Erythroblast (primary cell): ENCODE results near the gene MT1HL1.

Source experiments
- GATA1 ChIP-seq: IDR thresholded peaks from 2 replicates; pipeline ENCODE4 v1.6.1; 2011; ENCODE audit warnings: low read depth, mild to moderate bottlenecking, control low read depth, low read length, moderate library complexity
- POLR2A ChIP-seq: IDR thresholded peaks from 2 replicates; pipeline ENCODE4 v1.6.1; 2011; ENCODE audit warnings: mild to moderate bottlenecking, low read length

GRCh38 chr1:237050185-237050584 lies 45.9 kb upstream of the MT1HL1 start:
- TF ChIP-seq POLR2A (no peak), GATA1 (no peak)
